Measurements from ENCODE around the gene APPL1.
A peak's percentile ranks its signal among the peaks of the same experiment; 100 is the strongest.

Gene APPL1

GRCh38 chr3:57227204-57227929 lies at the start of gene APPL1:
Gene APPL1, plus strand, starts transcription at chr3:57227729. Its CDS starts 155 bp downstream, at chr3:57227884.
- DNase-seq, result peak; percentile 72

GRCh38 chr3:57179580-57180410 lies 47.7 kb upstream of the APPL1 start:
- DNase-seq, result no peak

- no peak for DNase-seq
Observed at GRCh38 chr3:57184526-57184925, 43.0 kb upstream of the APPL1 start.

GRCh38 chr3:57192028-57192427 lies 35.5 kb upstream of the APPL1 start:
- DNase-seq, result no peak

- DNase-seq, result no peak
Observed at GRCh38 chr3:57194641-57195040, 32.9 kb upstream of the APPL1 start.

- no peak for DNase-seq
Observed at GRCh38 chr3:57199895-57200297, 27.6 kb upstream of the APPL1 start, which contains the start of gene HESX1. Gene HESX1, minus strand, starts transcription at chr3:57199978. Its CDS starts 60 bp downstream, at chr3:57199918.

- no peak for DNase-seq
Observed at GRCh38 chr3:57206423-57206822, 21.1 kb upstream of the APPL1 start.

GRCh38 chr3:57221883-57222282 lies 5.6 kb upstream of the APPL1 start:
- DNase-seq, result no peak

- DNase-seq, result no peak
Observed at GRCh38 chr3:57224856-57225255, 2.7 kb upstream of the APPL1 start.

- DNase-seq, result no peak
Observed at GRCh38 chr3:57226176-57226575, 1.4 kb upstream of the APPL1 start.

- DNase-seq, result no peak
Observed at GRCh38 chr3:57227930-57228751, 612 bp downstream of the APPL1 start.

GRCh38 chr3:57230006-57230405 lies 2.5 kb downstream of the APPL1 start:
- DNase-seq, result no peak

GRCh38 chr3:57233799-57234198 lies 6.3 kb downstream of the APPL1 start:
- no peak for DNase-seq

- no peak for DNase-seq
Observed at GRCh38 chr3:57234613-57235575, 7.4 kb downstream of the APPL1 start.

- DNase-seq, result no peak
Observed at GRCh38 chr3:57244946-57245345, 17.4 kb downstream of the APPL1 start.

- no peak for DNase-seq
Observed at GRCh38 chr3:57252404-57252803, 24.9 kb downstream of the APPL1 start.

- DNase-seq, result no peak
Observed at GRCh38 chr3:57256844-57257243, 29.3 kb downstream of the APPL1 start.

GRCh38 chr3:57257678-57258077 lies 30.1 kb downstream of the APPL1 start:
- no peak for DNase-seq

GRCh38 chr3:57261119-57261518 lies 33.6 kb downstream of the APPL1 start:
- DNase-seq, result no peak

- DNase-seq, result no peak
Observed at GRCh38 chr3:57261929-57262328, 34.4 kb downstream of the APPL1 start.

- no peak for DNase-seq
Observed at GRCh38 chr3:57268416-57268815, 40.9 kb downstream of the APPL1 start.

- no peak for DNase-seq
Observed at GRCh38 chr3:57274845-57275244, 47.3 kb downstream of the APPL1 start.

Measured in amniotic stem cell (primary cell).